Lung (tissue), 12 donors: Measurements from ENCODE around the gene DIS3L2. TPM values are rescaled to one million over a fixed set of nuclear protein-coding genes. Genes with fewer than 3 reads are reported as not detected.
"Not testable (repeated sequence)": the region's sequence is repeated elsewhere in the genome, so short reads cannot be mapped to it uniquely, and the experiment has no call there.

Experiments used
- ATAC-seq: fragments of 200-7000 bp; cut with Tn5 transposase; one replicate; pipeline ENCODE4 v1.9.1; 2020; ENCODE audit warnings: moderate number of reproducible peaks; ENCODE audit not compliant: insufficient read depth, low FRiP score
- DNase-seq, 3 donors: peaks; one replicate each; pipeline ENCODE4 v3.0.0-alpha.2; 2013 to 2017
- H3K27ac ChIP-seq, 2 donors: one replicate each; pipeline ENCODE4 v1.5.1; 2013; ENCODE audit warnings: mild to moderate bottlenecking in 2 of 2, moderate library complexity in 2 of 2, control low read depth in 1 of 2, inconsistent platforms in 1 of 2, low read depth in 1 of 2, low read length in 1 of 2
- H3K27me3 ChIP-seq, 3 donors: one replicate each; pipeline ENCODE4 v1.5.1; 2013; ENCODE audit warnings: low read length in 2 of 3; ENCODE audit not compliant: control insufficient read depth in 3 of 3, insufficient read depth in 3 of 3
- H3K36me3 ChIP-seq, 4 donors: one replicate each; pipeline ENCODE4 v1.5.1; 2013; ENCODE audit warnings: low read length in 4 of 4, mild to moderate bottlenecking in 1 of 4, moderate library complexity in 1 of 4; ENCODE audit not compliant: control insufficient read depth in 4 of 4, insufficient read depth in 4 of 4
- H3K4me1 ChIP-seq, 5 donors: one replicate each; pipeline ENCODE4 v1.5.1; 2013; ENCODE audit warnings: low read length in 5 of 5, mild to moderate bottlenecking in 2 of 5, moderate library complexity in 1 of 5; ENCODE audit not compliant: control insufficient read depth in 5 of 5, insufficient read depth in 5 of 5
- H3K4me3 ChIP-seq: one replicate; pipeline ENCODE4 v1.5.1; 2013; ENCODE audit warnings: mild to moderate bottlenecking, control low read depth, moderate library complexity
- H3K9ac ChIP-seq, 2 donors: one replicate each; pipeline ENCODE4 v1.5.1; 2013; ENCODE audit warnings: low read length in 2 of 2, control low read depth in 1 of 2; ENCODE audit not compliant: insufficient read depth in 1 of 2
- H3K9me3 ChIP-seq, 4 donors: one replicate each; pipeline ENCODE4 v1.5.1; 2013; ENCODE audit warnings: low read length in 3 of 4, mild to moderate bottlenecking in 1 of 4, moderate library complexity in 1 of 4; ENCODE audit not compliant: control insufficient read depth in 4 of 4, insufficient read depth in 3 of 4
- CTCF ChIP-seq: IDR thresholded peaks from 2 replicates; pipeline ENCODE4 v1.5.1; 2012; ENCODE audit warnings: mild to moderate bottlenecking; ENCODE audit errors: control extremely low read depth, extremely low read depth
- WGBS, 2 donors: extraction: QIAGEN DNeasy Blood & Tissue Kit; methylation state at CpG; one replicate each; pipeline ENCODE4 v1.1.7; 2013; 5-methylcytosine and 5-hydroxymethylcytosine counted together
- polyA plus RNA-seq, 2 donors: library from polyadenylated mRNA; stranded (reverse); fragments of 200-250 nt; gene quantifications; one replicate each; pipeline ENCODE4 v1.2.1, GENCODE V29; 2013
- total RNA-seq, 2 donors: library from RNA; depleted of rRNA in 1 of 2; stranded (reverse); fragments of >200 nt in 1 of 2; gene quantifications; one replicate each; pipeline ENCODE4 v1.2.1, GENCODE V29; 2014 to 2021
- donor health status: control.
- donor health status: control.
- donor health status: Bipolar disorder and iron deficiency.
- donor health status: healthy.
- donor health status: DM: yes; HTN: yes; CAD: no.

DIS3L2 gene
- total and polyA plus RNA-seq, 4 donors = 12.7 to 41.0 (median 31.1) TPM

- ATAC-seq (no peak), DNase-seq (no peak)
- WGBS, 2 donors = 95 to 97% methylated on average over 26 to 28 of the region's 28 CpGs
- TF ChIP-seq CTCF = no peak
- Histone ChIP-seq H3K27ac (no peak overlapping the region), H3K4me3 (no peak overlapping the region), H3K4me1 (peaks cover 0 to 4% (median 0%) of the 10 kb centered on the region in 5 donors), H3K9me3 (no peaks in the 10 kb centered on the region), H3K9ac (no peak overlapping the region), H3K27me3 (no peaks in the 10 kb centered on the region), H3K36me3 (peaks cover 0 to 12% (median 0%) of the 10 kb centered on the region in 4 donors)
Observed at GRCh38 chr2:232333361-232334135, 372.0 kb downstream of the DIS3L2 start.

DNA sequence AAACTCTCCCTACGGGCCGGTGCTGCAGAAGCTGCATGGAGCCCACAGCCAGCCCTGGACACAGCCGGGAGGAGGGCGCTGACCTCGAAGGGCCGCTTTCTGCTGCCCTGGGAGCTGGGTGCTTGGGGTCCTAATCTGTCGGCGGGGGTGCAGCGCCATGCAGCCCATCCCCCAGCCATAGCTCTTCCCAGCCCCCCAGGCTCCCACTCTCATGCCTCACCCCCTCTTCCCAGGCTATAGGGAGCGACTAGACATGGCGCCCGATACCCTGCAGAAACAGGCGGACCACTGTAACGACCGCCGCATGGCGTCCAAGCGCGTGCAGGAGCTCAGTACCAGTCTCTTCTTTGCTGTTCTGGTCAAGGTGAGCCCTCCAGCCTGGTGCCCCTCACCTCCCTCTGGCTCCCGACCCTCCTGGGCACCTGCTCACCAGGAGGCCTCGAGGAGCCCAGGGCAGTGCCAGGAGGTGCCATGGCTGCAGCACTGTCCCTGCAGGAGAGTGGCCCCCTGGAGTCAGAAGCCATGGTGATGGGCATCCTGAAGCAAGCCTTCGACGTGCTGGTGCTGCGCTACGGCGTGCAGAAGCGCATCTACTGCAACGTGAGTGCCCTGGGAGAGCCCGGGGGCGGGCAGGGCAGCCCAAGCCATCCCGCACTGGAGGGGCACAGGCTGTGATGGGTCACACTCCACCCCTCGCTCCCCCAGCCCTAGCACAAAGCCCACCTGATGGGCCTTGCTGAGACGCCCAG, 372.8 kb downstream of the DIS3L2 start:
- ATAC-seq, H3K27me3 ChIP-seq, H3K9me3 ChIP-seq, H3K27ac ChIP-seq, DNase-seq, H3K4me1 ChIP-seq, H3K4me3 ChIP-seq, H3K9ac ChIP-seq: not testable (repeated sequence)
- WGBS, 2 donors = 96 to 98% methylated on average over 28 to 31 of the region's 33 CpGs
- peaks cover 0 to 13% (median 0%) of the 10 kb centered on the region in 4 donors for H3K36me3 ChIP-seq

- not testable (repeated sequence) for DNase-seq, H3K9ac ChIP-seq, H3K4me1 ChIP-seq, H3K27ac ChIP-seq, ATAC-seq, H3K27me3 ChIP-seq, H3K4me3 ChIP-seq, H3K9me3 ChIP-seq
- WGBS, 2 donors = 90 to 93% methylated on average over 5 to 6 of the region's 6 CpGs
- peaks cover 0 to 13% (median 0%) of the 10 kb centered on the region in 4 donors for H3K36me3 ChIP-seq
Observed at GRCh38 chr2:232334885-232335205, 373.3 kb downstream of the DIS3L2 start.

DNA sequence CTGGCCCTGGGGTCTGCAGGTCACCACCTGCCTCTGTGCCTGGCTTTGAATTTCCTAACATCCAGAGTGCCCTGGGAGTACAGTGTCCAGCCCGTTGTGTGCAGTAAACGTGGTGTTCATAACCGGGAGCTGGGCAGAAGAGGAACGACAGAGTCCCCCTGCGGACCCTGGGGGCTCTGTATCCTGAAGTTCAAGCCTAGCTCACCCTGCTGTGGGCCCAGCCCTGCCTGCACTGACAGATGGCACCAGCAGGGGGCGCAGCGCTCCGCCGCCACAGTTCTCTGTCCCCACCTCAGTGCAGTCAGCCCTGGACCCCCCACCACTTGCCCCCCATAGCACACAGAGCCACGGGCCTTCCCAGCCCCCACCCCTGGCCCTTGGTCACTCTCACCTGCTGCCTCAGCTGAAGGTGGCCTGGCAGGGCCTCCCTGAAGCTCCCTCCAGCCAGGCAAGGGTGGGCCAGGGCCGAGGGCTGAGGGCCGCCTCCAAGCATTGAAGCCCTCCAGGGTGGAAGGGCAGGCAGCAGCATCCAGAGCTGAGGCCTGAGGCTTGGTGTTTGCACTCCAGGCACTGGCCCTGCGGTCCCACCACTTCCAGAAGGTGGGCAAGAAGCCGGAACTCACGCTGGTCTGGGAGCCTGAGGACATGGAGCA, 373.8 kb downstream of the DIS3L2 start:
- H3K9ac ChIP-seq, H3K4me1 ChIP-seq, H3K27ac ChIP-seq, DNase-seq, H3K27me3 ChIP-seq, H3K4me3 ChIP-seq, H3K9me3 ChIP-seq, ATAC-seq: not testable (repeated sequence)
- H3K36me3 ChIP-seq = peaks cover 0 to 13% (median 0%) of the 10 kb centered on the region in 4 donors
- 62 to 76% methylated on average over 14 to 15 of the region's 15 CpGs for WGBS, 2 donors
